ENCODE measurements around the gene SLC12A1.

DNA sequence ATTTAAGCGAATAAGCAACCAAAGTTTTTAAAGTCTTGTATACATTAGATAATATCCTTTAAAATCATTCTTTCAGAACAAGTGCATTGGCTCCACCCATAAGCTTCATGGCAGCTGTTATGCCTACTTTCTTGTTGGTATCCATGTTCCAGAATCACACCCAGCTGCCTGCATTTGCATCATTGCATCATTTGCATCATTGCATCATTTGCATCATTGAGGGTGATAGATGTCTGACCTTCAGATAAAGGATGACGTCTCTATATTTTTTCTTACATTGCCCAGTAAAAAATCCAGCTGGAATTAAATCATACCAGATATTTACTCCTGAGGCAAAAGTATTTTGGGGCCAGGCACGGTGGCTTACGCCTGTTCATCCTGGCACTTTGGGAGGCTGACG is 42.3 kb downstream of the SLC12A1 start:
- no peak for TF ChIP-seq EZH2 (IDR thresholded peaks at IDR 0.05; ENCODE audit: borderline replicate concordance, low read length)
- TF ChIP-seq, protein P1, sequence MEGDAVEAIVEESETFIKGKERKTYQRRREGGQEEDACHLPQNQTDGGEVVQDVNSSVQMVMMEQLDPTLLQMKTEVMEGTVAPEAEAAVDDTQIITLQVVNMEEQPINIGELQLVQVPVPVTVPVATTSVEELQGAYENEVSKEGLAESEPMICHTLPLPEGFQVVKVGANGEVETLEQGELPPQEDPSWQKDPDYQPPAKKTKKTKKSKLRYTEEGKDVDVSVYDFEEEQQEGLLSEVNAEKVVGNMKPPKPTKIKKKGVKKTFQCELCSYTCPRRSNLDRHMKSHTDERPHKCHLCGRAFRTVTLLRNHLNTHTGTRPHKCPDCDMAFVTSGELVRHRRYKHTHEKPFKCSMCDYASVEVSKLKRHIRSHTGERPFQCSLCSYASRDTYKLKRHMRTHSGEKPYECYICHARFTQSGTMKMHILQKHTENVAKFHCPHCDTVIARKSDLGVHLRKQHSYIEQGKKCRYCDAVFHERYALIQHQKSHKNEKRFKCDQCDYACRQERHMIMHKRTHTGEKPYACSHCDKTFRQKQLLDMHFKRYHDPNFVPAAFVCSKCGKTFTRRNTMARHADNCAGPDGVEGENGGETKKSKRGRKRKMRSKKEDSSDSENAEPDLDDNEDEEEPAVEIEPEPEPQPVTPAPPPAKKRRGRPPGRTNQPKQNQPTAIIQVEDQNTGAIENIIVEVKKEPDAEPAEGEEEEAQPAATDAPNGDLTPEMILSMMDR (conservative IDR thresholded peaks at IDR 0.05 in 1 of 2, IDR thresholded peaks at IDR 0.05 in 1 of 2; ENCODE audit: extremely low read depth in 1 of 2, insufficient read depth in 1 of 2, low read depth in 1 of 2, low read length in 2 of 2), result no peak

Data from mammary epithelial cell (primary cell).